ENCODE measurements around the gene PPP1R3E. TPM values are rescaled to one million over a fixed set of nuclear protein-coding genes. Genes with fewer than 3 reads are reported as not detected.

Gene PPP1R3E
- total and polyA plus RNA-seq, 2 of the 13 experiments (the other 11 are each of a cell fraction or from before 2014, with no cell fraction given) = 16.5 to 26.5 TPM

- peak; percentile 61; the same call in 1 of the 2 replicates for TF ChIP-seq THRA (CRISPR knock-in tag; IDR thresholded peaks at IDR 0.05; ENCODE audit: borderline replicate concordance)
- peak; percentile 66; the same call in 1 of the 2 replicates for TF ChIP-seq HNRNPL (IDR thresholded peaks at IDR 0.05; ENCODE audit: low read depth, low read length)
- TF ChIP-seq ZNF552 (CRISPR knock-in tag; IDR thresholded peaks at IDR 0.05; ENCODE audit: borderline replicate concordance) = peak; percentile 62; the same call in 1 of the 2 replicates
- peak; percentile 73 for TF ChIP-seq SIX1 (CRISPR knock-in tag; IDR thresholded peaks at IDR 0.05; ENCODE audit: borderline replicate concordance)
- TF ChIP-seq SNAPC2 (CRISPR knock-in tag; IDR thresholded peaks at IDR 0.05) = peak; percentile 88; the same call in 1 of the 2 replicates
- peak; percentile 96 for TF ChIP-seq ZSCAN29 (CRISPR knock-in tag; conservative IDR thresholded peaks at IDR 0.05)
- no peak for TF ChIP-seq ZNF101 (CRISPR knock-in tag; IDR thresholded peaks at IDR 0.05; ENCODE audit: borderline replicate concordance, low read depth)
- TF ChIP-seq, protein P1, sequence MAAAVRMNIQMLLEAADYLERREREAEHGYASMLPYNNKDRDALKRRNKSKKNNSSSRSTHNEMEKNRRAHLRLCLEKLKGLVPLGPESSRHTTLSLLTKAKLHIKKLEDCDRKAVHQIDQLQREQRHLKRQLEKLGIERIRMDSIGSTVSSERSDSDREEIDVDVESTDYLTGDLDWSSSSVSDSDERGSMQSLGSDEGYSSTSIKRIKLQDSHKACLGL (CRISPR knock-in tag; IDR thresholded peaks at IDR 0.05) = no peak
- TF ChIP-seq ZNF547 (CRISPR knock-in tag; IDR thresholded peaks at IDR 0.05) = peak; percentile 98
- TF ChIP-seq ZBTB10 (CRISPR knock-in tag; IDR thresholded peaks at IDR 0.05; ENCODE audit: borderline replicate concordance) = no peak
- peak; percentile 84 for TF ChIP-seq ZNF792 (CRISPR knock-in tag; IDR thresholded peaks at IDR 0.05)
- no peak; the same call in 1 of the 2 replicates for TF ChIP-seq KLF9 (CRISPR knock-in tag; IDR thresholded peaks at IDR 0.05; ENCODE audit: low read depth)
- no peak for TF ChIP-seq U2AF2 (IDR thresholded peaks at IDR 0.05; ENCODE audit: low read depth, low read length)
- no peak; the same call in 1 of the 2 replicates for TF ChIP-seq PLSCR1 (CRISPR knock-in tag; IDR thresholded peaks at IDR 0.05; ENCODE audit: borderline replicate concordance)
- no peak for TF ChIP-seq RAD51 (IDR thresholded peaks at IDR 0.05; ENCODE audit: borderline replicate concordance)
- TF ChIP-seq, protein P2, sequence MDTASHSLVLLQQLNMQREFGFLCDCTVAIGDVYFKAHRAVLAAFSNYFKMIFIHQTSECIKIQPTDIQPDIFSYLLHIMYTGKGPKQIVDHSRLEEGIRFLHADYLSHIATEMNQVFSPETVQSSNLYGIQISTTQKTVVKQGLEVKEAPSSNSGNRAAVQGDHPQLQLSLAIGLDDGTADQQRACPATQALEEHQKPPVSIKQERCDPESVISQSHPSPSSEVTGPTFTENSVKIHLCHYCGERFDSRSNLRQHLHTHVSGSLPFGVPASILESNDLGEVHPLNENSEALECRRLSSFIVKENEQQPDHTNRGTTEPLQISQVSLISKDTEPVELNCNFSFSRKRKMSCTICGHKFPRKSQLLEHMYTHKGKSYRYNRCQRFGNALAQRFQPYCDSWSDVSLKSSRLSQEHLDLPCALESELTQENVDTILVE (CRISPR knock-in tag; IDR thresholded peaks at IDR 0.05) = peak; percentile 96
- TF ChIP-seq, protein P3, sequence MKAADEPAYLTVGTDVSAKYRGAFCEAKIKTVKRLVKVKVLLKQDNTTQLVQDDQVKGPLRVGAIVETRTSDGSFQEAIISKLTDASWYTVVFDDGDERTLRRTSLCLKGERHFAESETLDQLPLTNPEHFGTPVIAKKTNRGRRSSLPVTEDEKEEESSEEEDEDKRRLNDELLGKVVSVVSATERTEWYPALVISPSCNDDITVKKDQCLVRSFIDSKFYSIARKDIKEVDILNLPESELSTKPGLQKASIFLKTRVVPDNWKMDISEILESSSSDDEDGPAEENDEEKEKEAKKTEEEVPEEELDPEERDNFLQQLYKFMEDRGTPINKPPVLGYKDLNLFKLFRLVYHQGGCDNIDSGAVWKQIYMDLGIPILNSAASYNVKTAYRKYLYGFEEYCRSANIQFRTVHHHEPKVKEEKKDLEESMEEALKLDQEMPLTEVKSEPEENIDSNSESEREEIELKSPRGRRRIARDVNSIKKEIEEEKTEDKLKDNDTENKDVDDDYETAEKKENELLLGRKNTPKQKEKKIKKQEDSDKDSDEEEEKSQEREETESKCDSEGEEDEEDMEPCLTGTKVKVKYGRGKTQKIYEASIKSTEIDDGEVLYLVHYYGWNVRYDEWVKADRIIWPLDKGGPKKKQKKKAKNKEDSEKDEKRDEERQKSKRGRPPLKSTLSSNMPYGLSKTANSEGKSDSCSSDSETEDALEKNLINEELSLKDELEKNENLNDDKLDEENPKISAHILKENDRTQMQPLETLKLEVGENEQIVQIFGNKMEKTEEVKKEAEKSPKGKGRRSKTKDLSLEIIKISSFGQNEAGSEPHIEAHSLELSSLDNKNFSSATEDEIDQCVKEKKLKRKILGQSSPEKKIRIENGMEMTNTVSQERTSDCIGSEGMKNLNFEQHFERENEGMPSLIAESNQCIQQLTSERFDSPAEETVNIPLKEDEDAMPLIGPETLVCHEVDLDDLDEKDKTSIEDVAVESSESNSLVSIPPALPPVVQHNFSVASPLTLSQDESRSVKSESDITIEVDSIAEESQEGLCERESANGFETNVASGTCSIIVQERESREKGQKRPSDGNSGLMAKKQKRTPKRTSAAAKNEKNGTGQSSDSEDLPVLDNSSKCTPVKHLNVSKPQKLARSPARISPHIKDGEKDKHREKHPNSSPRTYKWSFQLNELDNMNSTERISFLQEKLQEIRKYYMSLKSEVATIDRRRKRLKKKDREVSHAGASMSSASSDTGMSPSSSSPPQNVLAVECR (CRISPR knock-in tag; IDR thresholded peaks at IDR 0.05; ENCODE audit: borderline replicate concordance) = peak; percentile 82
Observed at GRCh38 chr14:23286020-23286901, 16.4 kb downstream of the PPP1R3E start, which contains the start of gene HOMEZ (continued).
